Muscle layer of colon (tissue), 2 donors: ENCODE data around the gene LPXN.

Experiments
- H3K27ac ChIP-seq: one replicate; pipeline ENCODE4 v1.7.0; 2013; ENCODE audit warnings: low read depth, mild to moderate bottlenecking, low read length, moderate library complexity
- H3K27me3 ChIP-seq, 2 donors: one replicate each; pipeline ENCODE4 v1.7.0; 2013; ENCODE audit warnings: low read length in 2 of 2, mild to moderate bottlenecking in 2 of 2; ENCODE audit not compliant: insufficient read depth in 2 of 2, control insufficient read depth in 1 of 2
- H3K36me3 ChIP-seq: one replicate; pipeline ENCODE4 v1.7.0; 2013; ENCODE audit warnings: mild to moderate bottlenecking, low read length; ENCODE audit not compliant: insufficient read depth
- H3K4me1 ChIP-seq: one replicate; pipeline ENCODE4 v1.7.0; 2013; ENCODE audit warnings: mild to moderate bottlenecking, low read length; ENCODE audit not compliant: insufficient read depth
- H3K4me3 ChIP-seq, 2 donors: one replicate each; pipeline ENCODE4 v1.7.0; 2013; ENCODE audit warnings: low read length in 2 of 2, low read depth in 1 of 2, mild to moderate bottlenecking in 1 of 2, moderate library complexity in 1 of 2
- H3K9ac ChIP-seq: one replicate; pipeline ENCODE4 v1.7.0; 2013; ENCODE audit warnings: low read length
- H3K9me3 ChIP-seq: one replicate; pipeline ENCODE4 v1.7.0; 2013; ENCODE audit warnings: mild to moderate bottlenecking, low read length
- donor health status: abdominal sarcoma.
- donor health status: Adenocarcinoma of cecum.

LPXN gene

DNA sequence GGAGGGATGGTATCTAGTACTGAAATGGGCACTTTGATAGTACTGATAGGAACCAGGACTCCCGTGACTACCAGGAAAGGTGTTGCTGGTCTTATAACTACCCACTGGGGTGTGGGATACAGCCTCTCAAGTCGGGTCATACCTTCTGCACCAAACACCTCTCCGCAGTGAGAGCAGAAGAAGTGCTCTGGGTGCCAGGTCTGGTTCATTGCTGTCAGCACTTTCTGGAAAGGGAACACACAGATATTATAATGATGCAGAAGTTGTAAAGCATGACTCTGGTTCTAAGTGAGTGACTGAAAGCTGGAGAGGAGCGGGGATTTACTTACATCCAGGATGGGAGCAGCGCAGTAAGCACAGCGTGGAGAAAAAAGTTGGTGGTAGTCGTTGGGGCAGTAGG is 26.0 kb downstream of the LPXN start:
- Histone ChIP-seq H3K4me3 (no peak overlapping the region), H3K27me3 (no peaks in the 10 kb centered on the region), H3K9me3 (no peaks in the 10 kb centered on the region), H3K4me1 (no peaks in the 10 kb centered on the region), H3K27ac (no peak overlapping the region), H3K36me3 (peaks cover 64% of the 10 kb centered on the region), H3K9ac (no peak overlapping the region)

DNA sequence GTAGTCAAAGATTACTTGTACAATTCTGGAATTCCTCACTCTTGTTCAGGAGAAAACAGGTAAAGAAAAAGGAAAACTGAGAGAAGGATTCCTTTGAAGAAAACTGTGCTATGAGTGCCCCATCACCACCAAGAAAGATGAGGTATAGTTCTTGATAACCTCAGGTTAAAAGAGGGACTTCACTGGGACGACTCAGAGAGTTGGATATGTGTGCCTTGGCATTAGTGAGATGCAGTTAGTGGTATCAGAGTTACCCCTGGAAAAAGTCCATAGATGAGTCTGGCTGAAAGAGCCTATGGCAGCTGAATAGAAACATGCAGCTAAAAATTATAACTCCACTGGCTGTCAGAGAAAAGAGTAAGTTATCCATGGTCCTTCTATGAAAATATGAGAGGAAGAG is 28.8 kb downstream of the LPXN start:
- Histone ChIP-seq H3K9me3 (no peaks in the 10 kb centered on the region), H3K4me3 (no peak overlapping the region), H3K36me3 (peaks cover 60% of the 10 kb centered on the region), H3K9ac (no peak overlapping the region), H3K4me1 (no peaks in the 10 kb centered on the region), H3K27me3 (no peaks in the 10 kb centered on the region), H3K27ac (no peak overlapping the region)

DNA sequence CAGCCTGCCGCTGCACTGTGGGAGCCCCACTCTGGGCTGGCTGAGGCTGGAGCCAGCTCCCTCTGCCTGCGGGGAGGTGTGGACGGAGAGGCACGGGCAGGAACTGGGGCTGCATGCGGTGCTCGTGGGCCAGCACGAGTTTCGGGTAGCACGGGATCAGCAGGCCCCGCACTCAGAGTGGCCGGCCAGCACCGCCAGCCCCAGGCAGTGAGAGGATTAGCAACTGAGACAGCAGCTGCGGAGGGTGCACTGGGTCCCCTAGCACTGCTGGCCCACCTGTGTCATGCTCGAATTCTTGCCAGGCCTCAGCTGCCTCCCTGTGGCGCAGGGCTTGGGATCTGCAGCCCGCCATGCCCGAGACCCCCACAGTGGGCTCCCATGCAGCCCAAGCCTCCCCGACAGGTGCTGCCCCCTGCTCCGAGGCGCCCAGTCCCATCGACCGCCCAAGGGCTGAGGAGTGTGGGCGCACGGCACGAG is 43.8 kb downstream of the LPXN start:
- no peaks in the 10 kb centered on the region for H3K4me1 ChIP-seq
- H3K9ac ChIP-seq, result no peak overlapping the region
- H3K4me3 ChIP-seq, result no peak overlapping the region
- no peaks in the 10 kb centered on the region for H3K27me3 ChIP-seq
- H3K27ac ChIP-seq, result no peak overlapping the region
- H3K36me3 ChIP-seq, result peaks cover 12% of the 10 kb centered on the region
- no peaks in the 10 kb centered on the region for H3K9me3 ChIP-seq

DNA sequence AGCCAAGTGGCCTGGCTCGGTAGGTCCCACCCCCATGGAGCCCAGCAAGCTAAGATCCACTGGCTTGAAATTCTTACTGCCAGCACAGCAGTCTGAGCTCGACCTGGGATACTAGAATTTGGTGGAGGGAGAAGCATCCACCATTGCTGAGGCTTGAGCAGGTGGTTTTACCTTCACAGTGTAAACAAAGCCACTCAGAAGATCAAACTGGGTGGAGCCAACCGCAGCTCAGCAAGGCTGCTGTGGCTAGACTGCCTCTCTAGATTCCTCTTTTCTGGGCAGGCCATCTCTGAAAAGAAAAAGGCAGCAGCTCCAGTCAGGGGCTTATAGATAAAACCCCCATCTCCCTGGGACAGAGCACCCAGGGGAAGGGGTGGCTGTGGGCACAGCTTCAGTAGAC is 45.4 kb downstream of the LPXN start:
- Histone ChIP-seq H3K4me3 (no peak overlapping the region), H3K27ac (no peak overlapping the region), H3K27me3 (no peaks in the 10 kb centered on the region), H3K4me1 (no peaks in the 10 kb centered on the region), H3K9ac (no peak overlapping the region), H3K9me3 (no peaks in the 10 kb centered on the region), H3K36me3 (peaks cover 12% of the 10 kb centered on the region)

DNA sequence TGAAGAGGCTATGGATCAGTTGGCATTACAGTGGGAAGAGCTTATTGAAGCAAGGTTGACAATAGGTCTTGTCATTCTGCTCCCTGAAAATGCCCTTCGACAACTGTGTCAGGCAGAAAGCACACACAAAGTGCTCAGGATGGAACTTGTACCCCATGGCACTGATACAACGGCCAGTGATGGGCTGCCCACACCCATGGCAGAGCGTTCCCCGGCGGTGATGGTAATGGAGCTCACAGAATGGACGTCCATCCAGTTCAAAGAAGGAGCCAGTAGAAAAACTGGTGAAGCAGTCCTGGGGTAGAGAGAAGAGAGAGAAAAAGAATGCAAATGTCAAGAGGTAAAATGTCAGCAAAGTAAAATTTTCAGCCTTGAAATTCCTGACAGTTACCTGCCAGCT is 48.2 kb downstream of the LPXN start:
- H3K27me3 ChIP-seq, result no peaks in the 10 kb centered on the region
- no peaks in the 10 kb centered on the region for H3K9me3 ChIP-seq
- no peak overlapping the region for H3K4me3 ChIP-seq
- peaks cover 5% of the 10 kb centered on the region for H3K4me1 ChIP-seq
- no peak overlapping the region for H3K9ac ChIP-seq
- no peak overlapping the region for H3K27ac ChIP-seq
- H3K36me3 ChIP-seq, result peaks cover 12% of the 10 kb centered on the region

DNA sequence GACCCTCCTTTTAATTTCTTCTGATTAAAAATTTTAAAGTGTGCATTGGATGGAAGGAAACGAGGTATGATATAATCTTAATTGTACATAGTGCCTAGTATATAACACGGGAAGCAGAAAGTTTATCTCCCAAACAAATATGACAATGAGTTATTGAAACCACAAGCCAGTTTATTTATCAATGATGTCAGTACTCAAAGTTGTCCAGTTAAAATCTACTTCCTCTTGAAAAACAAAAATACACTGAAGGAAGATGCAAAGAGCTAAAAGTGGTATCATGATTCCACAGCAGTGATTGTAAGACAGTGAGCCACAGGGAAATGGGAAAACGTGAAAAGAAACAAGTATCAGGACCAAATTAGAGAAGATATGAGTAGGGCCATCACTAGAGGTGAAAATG is 48.9 kb downstream of the LPXN start:
- H3K9me3 ChIP-seq, result no peaks in the 10 kb centered on the region
- peaks cover 12% of the 10 kb centered on the region for H3K36me3 ChIP-seq
- no peaks in the 10 kb centered on the region for H3K27me3 ChIP-seq
- peaks cover 5% of the 10 kb centered on the region for H3K4me1 ChIP-seq
- H3K27ac ChIP-seq, result no peak overlapping the region
- no peak overlapping the region for H3K9ac ChIP-seq
- H3K4me3 ChIP-seq, result no peak overlapping the region

DNA sequence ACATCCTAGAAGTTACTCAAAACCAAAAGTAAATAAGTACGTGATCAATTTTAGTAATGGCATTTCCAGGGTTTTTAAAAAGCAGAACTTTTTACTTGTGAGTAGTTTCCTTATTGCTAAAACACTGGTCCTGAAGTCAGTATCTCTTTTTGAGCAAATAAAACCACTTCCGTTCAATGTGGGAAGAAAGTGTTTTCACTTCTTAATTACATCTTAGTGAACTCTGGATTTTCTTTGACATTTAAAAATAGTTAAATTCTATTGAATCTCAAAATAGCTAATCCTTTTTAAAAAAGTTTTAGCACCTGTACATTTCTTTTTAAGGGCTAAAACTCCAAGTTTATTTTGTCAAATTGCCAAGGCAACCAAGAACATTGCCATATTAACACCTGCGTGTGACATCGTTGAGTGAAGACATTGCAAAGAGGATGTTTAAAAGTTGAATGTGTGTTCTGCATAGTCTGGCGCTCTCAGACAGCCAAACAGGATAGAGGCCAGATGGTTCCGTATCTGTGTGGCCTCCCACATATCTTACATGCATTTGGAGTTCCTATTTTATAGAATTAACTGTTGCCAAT is 50.5 kb downstream of the LPXN start:
- H3K9me3 ChIP-seq, result no peaks in the 10 kb centered on the region
- H3K36me3 ChIP-seq, result peaks cover 12% of the 10 kb centered on the region
- no peak overlapping the region for H3K27ac ChIP-seq
- no peak overlapping the region for H3K9ac ChIP-seq
- no peaks in the 10 kb centered on the region for H3K27me3 ChIP-seq
- H3K4me3 ChIP-seq, result no peak overlapping the region
- H3K4me1 ChIP-seq, result peaks cover 5% of the 10 kb centered on the region

DNA sequence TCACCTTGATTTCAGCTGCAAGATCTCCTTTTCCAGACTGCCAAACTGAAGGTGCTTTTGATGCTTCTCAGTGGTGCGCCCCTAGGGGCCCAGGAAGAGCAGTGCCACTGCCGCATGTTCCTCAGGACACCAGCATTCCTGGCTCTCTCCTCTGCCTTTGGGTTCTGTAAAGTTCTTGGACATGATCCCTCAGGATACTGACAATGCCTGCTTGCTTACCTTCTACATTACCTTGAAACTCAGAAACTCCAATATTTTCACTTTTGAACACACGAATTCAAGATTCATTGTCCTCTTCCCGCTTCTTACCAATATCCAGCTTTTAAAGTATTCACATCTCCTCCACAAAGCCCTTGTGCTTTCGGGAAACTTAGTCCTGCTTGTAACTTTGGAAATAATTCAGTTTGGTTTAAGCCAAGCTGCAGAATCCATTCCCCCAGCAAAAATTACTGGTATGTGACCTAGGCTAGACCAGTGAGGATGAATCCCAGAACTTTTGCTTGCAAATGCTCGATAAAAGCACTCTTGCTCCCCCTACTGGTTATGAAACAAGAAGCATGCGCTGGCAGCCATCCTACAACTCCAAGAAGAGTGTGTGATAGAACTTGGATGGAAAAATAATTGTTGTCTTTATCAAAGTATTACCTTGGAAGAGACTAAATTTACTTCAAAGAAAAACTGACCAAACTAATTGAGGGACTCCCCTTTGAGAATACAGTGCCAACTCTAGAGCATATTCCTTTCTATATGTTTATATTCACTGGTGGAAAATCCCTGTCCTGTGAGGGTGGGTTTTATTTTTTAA is 51.2 kb downstream of the LPXN start:
- no peak overlapping the region for H3K27ac ChIP-seq
- H3K27me3 ChIP-seq, result no peaks in the 10 kb centered on the region
- H3K4me3 ChIP-seq, result peak overlapping the region in 1 of 2 donors; percentile 35
- no peak overlapping the region for H3K9ac ChIP-seq
- H3K36me3 ChIP-seq, result peaks cover 12% of the 10 kb centered on the region
- H3K4me1 ChIP-seq, result peaks cover 5% of the 10 kb centered on the region
- no peaks in the 10 kb centered on the region for H3K9me3 ChIP-seq

DNA sequence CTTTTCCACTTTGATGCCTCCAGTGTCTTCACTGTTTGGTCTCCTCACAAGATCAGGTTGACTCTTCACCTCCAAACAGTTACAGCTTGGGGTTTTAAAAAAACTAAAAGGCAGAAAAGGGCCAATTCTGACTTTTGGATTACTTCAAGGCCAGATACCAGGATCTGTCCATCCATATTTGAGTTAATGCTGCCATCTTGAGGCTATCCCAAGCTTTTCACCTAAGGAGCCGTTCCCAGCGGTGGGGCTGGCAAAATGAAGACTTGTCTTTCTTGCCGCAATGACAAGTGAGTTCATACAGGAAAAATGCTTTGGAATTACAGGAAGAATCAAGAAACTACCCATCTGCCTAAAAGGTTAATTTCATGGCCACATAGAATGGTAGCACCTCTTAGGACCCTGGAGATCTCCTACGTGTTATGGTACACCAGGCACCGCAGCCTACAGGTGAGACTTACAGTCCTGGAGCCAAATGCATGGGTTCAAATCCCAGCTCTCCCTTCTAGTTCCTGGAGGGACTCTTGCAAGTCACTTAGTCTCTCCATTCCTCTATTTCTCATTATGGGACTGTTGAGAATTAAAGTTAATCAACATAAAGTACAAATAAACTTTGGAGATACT is 61.8 kb downstream of the LPXN start:
- Histone ChIP-seq H3K27ac (no peak overlapping the region), H3K27me3 (no peaks in the 10 kb centered on the region), H3K9ac (no peak overlapping the region), H3K4me3 (no peak overlapping the region), H3K36me3 (no peaks in the 10 kb centered on the region), H3K9me3 (no peaks in the 10 kb centered on the region), H3K4me1 (no peaks in the 10 kb centered on the region)

DNA sequence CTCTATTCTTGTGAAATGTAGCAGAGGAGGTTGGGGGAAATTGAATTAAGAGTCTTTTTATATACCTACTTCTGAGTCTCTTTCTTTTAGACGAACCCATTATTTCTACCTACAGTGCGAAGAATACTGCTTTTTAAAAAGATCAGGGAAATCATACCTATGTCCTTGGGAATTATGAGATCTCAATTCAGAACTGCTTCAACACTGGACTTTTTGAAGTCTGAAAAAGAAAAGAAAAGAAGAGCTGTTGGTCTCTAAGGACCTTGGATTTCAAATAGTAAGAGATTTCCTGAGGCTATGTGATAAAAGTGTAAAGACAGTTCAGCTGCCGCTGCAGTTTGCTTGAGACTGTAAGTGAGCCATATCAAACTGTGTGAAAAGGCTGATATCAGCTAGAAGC is 64.0 kb downstream of the LPXN start:
- Histone ChIP-seq H3K27ac (no peak overlapping the region), H3K9ac (no peak overlapping the region), H3K27me3 (no peaks in the 10 kb centered on the region), H3K9me3 (no peaks in the 10 kb centered on the region), H3K4me1 (no peaks in the 10 kb centered on the region), H3K36me3 (no peaks in the 10 kb centered on the region), H3K4me3 (no peak overlapping the region)

DNA sequence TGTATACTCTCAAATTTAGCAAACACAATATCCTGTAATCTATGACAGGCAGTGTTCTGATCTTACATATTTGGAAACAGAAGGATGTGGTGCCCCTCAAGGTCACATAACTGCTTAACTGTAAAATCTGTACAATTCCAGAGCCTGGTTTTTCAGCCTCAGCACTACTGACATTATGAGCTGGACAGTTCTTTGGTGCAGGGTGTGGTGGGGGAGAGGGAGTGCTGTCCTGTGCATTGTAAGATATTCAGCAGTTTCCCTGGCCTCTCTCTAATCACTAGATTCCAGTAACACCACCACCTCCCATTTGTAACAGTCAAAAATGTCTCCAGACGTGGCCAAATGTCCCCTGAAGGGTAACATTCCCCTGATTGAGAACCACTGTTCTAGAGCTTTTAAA is 65.9 kb downstream of the LPXN start:
- no peaks in the 10 kb centered on the region for H3K36me3 ChIP-seq
- H3K9ac ChIP-seq, result no peak overlapping the region
- H3K27me3 ChIP-seq, result no peaks in the 10 kb centered on the region
- no peak overlapping the region for H3K27ac ChIP-seq
- no peaks in the 10 kb centered on the region for H3K9me3 ChIP-seq
- no peak overlapping the region for H3K4me3 ChIP-seq
- H3K4me1 ChIP-seq, result no peaks in the 10 kb centered on the region
